Daoy (cell line): ENCODE results near the gene RIC1. TPM values are rescaled to one million over a fixed set of nuclear protein-coding genes. Genes with fewer than 3 reads are reported as not detected.
"Not testable (repeated sequence)": the region's sequence is repeated elsewhere in the genome, so short reads cannot be mapped to it uniquely, and the experiment has no call there.

Experiments
- DNase-seq: peaks from one replicate; pipeline ENCODE4 v3.0.0-alpha.2; 2015; ENCODE audit warnings: low read depth
- total RNA-seq: library from RNA; depleted of rRNA; stranded (reverse); fragments of >200 nt; shearing (Covaris generic); gene quantifications from 2 replicates; pipeline ENCODE4 v1.2.3, GENCODE V29; 2014

Gene RIC1
- total RNA-seq, 1 experiment from 2014 or later, result 15.8 TPM

DNA sequence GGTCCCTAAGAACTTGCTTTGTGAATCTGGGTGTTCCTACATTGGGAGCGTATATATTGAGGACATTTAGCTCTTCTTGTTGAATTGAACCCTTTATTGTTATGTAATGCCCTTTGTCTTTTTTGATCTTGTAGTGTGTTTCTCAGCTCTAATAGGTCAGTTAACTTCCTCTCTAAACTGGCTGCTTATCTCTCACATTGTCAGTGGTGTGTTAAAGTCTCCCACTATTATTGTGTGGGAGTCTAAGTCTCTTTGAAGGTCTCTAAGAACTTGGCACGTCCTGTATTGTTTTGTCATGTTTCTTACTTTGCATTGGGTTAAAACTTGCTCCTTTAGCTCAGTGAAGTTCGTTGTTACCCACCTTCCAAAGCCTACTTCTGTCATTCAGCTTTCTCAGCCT lies 36.2 kb downstream of the RIC1 start:
- no peak for DNase-seq

DNA sequence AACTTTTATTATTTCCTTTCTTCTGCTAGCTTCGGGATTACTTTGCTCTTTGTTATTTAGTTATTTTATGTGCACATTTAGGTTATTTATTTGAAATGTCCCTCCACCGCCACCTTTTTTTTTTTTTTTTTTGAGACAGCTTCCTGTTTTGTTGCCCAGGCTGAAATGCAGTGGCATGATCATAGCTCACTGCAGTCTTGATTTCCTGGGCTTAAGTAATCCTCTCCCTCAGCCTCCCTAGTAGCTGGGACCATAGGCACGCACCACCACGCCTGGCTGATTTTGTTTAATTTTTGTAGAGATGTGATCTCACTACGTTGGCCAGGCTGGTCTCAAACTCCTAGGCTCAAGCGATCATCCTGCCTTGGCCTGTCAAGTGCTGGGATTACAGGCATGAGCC lies 38.5 kb downstream of the RIC1 start:
- DNase-seq, result no peak

DNA sequence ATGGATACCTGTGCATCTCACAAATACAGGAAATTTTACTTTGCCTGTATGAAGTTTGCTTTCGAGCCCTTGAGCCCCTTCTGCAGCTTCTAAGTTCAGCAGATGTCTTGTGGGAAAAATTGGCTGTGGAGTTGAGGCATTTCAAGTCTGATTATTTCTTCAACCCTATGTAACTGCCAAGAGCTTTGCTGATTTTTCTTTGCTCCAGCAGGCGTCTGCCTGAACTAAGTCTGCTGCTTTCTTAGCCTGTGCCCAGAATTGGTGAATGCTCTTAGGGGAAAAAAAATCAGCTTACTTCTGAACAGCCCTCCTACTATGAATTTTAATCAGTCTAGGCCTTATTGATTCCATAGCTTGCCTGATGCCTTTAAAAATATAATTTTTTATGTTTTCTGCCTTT lies 41.2 kb downstream of the RIC1 start:
- no peak for DNase-seq

DNA sequence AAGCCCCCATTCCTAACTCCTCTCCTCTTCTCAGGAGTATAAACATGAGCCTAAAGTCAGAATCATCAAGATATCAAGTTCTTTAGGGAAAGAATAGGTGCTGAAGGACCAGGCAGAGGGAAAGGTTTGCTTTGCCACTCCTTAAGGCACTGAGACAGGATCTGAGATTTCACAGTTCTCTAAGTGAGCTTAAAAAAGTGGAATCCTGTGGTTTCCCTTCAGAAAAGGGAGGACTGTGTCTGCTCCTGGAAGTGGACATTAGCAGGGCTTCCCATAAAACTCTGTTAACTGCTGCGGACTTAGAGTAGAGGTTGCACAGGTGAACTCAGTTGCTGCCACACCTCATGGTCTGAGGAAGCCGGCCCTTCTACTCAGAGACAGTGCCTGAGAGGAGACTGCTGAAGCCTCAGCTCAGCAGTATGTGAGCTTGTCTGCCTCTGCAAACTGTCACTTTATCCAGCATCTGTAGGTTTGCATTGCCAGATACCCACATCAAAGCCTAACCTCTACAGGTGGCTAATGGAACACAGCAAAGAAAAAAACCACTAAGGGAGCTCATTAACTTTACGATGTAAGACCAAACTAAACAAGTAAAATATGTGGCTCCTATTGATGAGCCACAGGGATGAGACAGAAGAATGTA lies 42.9 kb downstream of the RIC1 start:
- no peak for DNase-seq

DNA sequence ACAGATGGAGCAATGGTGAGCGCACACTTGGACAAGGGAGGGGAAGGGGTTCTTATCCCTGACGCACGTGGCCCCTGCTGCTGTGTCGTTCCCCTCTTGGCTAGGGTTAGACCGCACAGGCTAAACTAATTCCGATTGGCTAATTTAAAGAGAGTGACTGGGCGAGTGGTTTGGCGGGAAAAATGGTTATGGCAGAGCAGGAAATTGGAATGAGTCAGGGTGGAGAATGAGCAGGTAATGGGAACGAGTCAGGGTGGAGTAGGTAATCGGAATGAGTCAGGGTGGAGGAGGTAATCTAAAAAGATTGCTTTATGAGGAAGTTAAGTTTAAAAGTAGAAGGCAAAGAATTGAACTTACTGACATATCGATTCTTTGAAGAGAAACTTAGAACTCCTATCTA lies 46.1 kb downstream of the RIC1 start:
- DNase-seq, result peak; percentile 38

DNA sequence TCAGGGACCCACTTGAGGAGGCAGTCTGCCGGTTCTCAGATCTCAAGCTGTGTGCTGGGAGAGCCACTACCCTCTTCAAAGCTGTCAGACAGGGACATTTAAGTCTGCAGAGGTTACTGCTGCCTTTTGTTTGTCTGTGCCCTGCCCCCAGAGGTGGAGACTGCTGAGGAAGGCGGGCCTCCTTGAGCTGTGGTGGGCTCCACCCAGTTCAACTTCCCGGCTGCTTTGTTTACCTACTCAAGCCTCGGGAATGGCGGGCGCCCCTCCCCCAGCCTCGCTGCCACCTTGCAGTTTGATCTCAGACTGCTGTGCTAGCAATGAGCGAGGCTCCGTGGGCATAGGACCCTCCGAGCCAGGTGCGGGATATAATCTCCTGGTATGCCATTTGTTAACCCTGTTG lies 54.7 kb downstream of the RIC1 start:
- not testable (repeated sequence) for DNase-seq

DNA sequence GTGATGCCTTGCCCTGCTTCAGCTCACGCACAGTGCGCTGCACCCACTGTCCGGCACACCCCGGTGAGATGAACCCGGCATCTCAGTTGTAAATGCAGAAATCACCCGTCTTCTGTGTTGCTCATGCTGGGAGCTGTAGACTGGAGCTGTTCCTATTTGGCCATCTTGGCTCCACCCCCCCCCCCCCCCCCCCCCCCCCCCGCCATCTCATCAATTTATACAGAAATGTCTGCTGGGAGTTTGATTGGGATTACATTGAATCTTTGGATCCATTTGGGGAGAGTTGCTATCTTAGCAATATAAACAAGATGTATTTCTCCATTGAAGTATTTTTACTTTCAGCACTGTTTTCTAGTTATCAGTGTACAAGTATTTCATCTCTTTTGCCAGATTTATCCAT lies 55.2 kb downstream of the RIC1 start:
- no peak for DNase-seq

DNA sequence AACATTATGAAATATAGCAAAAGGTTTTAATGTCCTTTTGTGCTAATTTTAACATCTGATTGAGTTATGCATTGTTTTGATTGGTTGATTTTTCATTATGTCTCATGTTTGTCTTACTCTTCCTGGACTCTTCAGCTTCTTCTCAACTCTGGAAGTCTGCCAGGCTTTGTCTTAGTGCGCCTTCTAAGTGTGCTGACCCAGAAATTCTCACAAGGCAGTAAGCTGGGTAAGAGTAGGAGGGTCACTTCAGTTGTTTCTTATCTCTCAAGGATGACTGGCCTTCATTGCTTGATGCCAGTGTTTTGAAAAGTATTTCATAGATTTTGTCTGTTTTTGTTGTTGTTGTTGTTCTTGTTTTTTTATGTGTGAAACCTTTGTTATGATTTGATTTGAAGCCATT lies 59.2 kb downstream of the RIC1 start:
- DNase-seq, result no peak

DNA sequence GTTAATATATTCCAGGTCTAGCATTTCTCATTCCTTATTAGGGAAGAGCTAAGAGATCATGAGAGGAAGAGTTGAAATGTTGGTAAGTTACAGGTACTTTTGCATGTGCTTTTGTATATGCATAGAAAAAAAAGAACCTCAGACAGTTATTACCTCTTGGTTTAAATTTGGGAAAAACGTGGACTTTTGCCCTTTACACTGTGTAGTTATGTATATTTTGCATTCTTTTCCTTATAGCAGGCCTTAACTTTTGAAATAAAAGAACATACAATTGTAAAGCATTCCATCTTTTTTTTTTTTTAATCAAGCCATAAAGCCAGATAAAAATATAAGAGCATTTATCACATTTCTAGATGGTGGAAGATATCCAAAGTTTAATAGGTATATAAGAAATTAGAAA lies 61.4 kb downstream of the RIC1 start:
- DNase-seq, result no peak

DNA sequence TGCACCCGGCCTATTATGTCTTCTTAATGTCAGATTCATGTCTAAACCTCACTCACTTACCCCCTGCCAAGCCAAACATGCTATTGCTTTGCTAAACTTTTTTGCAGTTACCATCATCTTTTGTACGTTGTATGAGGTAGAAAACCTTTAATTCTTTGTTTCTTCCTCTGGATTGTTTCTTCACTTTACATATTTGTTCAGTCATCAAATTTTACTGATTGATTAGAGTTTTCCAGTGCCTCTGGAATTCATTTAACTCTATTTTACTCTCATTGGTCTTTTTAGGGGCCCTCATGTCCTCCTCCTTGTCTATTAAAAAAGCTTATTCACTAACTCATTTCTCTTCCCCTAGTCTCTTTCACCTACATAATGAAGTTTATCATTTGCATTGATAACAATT lies 67.0 kb downstream of the RIC1 start:
- DNase-seq, result no peak

DNA sequence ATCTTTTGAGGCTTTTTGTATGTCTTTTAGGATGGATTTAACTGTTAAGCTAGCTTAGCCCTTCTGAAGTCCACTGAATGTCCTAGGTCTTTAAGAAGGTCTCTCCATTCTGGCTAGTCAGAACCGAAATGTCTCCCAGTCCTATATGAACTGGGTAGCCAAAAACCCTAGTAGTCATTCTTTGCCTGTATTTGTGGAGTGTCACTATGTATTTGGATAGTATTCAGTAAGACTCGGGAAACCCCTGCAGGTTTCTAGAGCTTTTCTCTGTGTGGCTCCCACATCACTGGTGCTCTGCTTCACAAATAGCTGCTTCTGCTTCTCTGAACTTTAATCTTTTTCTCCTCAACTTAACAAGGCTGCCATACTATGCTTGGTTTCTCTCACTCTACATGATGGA lies 68.0 kb downstream of the RIC1 start:
- no peak for DNase-seq

DNA sequence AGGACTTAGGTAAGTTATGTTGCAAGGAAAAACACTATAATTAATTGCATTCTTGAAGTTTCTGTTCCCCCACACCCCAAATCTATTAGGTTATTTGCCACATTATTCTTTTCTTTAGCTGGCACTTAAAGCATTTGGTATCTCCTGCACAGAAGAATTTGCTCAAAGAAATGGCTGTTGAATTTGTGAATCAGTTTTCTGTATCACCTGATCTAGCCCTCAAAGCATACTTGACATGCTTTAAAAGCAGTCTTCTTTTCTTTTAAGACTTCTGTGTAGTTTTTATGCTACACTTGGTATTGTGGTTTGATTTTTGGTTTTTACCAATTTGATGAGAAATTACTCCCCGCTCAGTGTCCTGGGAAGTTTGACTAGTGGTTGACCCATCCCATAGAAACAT lies 69.1 kb downstream of the RIC1 start:
- DNase-seq, result no peak

DNA sequence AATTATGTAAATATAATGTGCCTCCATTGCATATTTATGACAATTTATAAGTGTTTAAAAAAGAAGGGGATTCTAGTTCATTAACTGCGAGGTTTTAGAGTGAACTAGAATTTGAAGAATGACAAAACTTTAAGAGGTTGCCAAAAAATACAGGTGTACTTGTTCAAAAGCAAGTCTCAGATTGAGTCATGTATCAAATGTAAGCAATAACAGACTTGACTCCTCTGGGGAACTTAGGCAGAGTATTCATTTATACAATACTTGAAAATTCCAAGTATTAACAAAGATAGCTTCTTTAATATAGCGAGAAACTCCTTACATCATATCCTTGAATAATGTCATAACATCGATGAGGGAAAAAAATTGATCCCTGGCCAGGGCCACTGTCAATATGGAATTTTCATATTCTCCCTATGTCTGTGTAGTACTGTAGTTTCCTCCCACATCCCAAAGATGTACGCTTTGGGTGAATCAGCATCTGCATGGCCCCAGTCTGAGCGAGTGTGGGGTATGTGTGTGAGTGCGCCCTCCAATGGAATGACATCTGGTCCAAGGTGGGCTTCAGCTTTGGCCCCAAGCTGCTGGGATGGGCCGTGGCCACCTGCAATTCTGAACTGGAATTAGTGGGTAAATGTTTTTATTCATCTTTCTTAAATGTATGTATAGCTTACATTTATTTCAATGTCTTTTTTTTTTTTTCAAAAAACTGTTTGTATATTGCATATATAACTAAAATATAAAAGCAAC lies 70.1 kb downstream of the RIC1 start:
- no peak for DNase-seq

DNA sequence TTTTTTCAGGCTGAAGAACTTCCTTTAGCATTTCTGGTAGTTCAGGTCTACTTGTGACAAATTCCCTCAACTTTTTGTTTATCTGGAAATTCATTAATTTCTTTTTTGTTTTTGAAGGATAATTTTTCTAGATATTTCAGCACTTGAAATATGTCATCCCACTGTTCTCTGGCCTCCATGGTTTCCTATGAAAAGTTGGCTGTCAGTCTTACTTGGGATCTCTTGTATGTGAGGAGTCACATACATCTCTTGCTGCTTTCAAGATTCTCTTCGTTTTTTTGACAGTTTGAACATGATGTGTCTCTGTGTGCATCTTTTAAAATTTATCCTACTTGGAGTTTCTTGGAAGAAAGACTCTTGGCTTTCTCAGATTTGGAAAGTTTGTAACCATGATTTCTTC lies 79.5 kb downstream of the RIC1 start:
- DNase-seq, result no peak

DNA sequence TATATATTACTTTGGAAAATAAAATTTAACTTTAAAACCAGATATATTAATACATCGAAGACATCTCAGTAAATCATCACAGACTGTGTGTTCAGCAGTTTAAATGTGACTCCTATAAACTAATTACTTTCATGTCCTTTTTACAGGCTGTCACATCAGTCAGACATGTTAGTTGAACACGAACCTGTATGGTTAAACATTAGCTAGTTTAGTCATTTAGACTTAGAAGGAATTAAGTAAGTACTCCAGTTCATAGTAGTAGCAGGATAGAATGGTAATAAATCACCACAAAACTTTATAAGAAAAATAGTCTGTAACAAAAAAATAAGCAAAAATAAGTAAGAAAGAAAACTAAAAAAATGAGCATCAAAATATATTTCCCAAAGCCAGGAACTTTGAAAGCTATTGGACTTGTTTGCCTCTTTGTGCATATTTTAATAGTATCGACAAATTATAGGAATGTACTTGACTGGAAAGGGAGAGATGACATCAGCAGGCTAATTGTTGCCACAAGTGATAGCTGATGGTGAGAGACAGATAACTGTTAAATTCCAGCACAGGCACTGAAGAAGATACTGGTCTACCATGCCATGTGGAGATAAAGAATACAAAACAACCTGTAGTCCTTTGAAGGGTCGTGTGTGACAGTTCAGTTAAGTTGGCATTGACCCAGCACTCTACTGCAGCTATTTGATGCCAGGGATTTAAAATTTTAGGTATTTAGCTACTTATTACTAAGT lies 83.9 kb downstream of the RIC1 start:
- DNase-seq, result no peak

DNA sequence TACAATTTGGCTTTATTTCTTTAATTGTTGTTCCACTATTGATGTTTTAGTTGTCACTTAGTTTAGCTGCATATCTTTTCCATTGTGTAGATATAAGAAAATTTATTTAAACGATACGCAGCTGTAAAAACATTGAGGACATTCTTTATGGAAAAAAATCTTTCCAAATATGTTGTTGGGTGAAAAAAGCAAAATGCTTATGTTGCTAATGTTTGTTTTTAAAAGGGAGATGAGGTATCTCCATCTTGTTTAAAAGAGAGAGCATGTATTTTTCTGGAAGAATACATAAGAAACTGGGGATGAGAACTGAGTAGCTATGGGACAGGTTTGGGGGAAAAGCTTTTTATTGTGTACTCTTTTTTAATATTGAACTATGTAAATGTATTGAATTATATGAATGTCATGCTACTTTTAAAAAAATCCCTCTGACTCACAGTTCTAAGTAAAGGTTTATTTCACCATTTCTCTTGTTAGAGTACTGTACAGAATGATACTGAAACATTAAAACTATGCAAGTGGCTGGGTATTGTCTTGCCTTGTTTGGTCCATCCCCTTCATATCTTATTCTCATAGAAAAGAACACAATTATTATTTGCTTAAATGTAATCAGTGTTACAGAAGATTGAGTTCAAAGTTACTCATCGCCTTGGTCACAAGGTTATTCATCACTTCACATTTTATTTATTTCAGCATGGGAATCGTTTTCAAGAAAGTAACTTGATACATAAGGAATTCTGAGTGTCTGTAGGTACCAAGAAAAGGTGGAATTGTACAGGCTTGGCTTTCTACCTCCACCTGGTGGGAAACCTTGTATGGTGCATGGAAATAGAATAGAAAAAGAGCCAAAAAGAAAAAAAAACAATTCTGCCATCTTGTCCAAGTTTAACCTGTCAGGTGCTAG lies 85.8 kb downstream of the RIC1 start:
- peak; percentile 19 for DNase-seq

DNA sequence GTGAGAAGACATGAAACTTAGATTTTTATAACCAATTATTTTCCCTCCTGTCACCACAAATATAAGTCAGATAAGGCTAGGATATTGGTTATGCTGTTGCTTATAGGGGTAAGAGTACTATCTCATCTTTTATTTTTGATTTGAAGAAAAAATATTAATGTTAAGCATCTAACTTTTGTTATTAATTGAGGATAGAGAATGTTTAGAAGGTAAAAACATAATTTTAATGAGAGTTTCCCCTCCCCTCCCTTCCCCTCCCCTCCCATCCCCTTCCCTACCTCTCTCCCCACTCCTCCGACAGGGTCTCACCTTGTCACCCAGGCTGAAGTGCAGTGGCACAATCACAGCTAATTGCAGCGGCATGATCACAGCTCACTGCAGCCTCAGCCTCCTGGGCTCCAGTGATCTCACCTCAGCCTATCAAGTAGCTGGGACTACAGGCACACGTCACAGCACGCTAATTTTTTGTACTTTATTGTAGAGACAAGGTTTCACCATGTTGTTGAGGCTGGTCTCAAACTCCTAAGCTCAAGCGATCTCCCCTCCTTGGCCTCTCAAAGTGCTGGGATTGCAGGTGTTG lies 86.7 kb downstream of the RIC1 start:
- no peak for DNase-seq

DNA sequence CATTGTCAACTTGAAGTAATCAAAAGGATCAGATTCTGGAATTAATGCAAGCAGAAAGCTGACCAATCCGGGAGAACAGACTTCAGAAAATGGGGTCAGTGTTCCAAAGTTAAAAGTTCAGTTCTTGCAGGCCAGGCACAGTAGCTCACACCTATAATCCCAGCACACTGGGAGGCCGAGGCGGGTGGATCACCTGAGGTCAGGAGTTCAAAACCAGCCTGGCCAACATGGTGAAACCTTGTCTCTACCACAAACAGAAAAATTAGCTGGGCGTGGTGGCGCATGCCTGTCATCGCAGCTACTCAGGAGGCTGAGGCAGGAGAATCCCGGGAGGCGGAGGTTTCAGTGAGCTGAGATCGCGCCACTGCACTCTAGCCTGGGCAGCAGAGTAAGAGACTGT lies 88.5 kb downstream of the RIC1 start:
- DNase-seq, result not testable (repeated sequence)

DNA sequence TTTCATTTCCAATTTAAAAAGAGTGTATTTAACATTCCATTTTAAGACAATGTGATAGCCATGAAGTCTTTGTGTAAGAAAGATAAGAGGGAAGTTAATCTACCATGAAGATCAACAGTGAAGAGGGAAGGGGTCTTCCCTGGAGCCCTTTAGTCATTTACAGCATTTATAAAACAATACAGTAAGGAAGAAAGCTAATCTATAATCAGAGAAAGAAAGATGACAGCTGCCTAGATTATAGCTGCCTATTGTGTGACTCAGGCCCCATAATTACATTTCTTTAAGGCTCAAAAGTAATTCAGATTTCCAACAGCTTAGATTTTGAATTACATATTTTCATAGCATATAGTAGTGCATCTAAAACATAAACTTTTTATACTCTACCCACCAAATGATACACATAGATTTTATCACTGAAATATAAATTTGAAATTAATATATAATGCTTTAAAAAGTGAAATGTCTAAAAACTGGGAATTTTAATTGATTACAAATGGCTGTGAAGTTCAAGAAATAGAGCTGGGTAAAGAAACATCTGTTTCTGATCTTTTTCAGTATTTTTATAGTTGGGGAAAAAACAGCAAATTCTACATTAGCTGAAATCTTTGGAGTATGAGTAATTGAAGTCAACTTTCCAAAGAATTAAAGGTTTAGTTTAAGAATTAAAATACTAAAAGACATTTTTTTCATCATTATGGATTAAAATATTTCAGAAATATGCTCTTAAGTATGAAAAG lies 89.6 kb downstream of the RIC1 start:
- no peak for DNase-seq

DNA sequence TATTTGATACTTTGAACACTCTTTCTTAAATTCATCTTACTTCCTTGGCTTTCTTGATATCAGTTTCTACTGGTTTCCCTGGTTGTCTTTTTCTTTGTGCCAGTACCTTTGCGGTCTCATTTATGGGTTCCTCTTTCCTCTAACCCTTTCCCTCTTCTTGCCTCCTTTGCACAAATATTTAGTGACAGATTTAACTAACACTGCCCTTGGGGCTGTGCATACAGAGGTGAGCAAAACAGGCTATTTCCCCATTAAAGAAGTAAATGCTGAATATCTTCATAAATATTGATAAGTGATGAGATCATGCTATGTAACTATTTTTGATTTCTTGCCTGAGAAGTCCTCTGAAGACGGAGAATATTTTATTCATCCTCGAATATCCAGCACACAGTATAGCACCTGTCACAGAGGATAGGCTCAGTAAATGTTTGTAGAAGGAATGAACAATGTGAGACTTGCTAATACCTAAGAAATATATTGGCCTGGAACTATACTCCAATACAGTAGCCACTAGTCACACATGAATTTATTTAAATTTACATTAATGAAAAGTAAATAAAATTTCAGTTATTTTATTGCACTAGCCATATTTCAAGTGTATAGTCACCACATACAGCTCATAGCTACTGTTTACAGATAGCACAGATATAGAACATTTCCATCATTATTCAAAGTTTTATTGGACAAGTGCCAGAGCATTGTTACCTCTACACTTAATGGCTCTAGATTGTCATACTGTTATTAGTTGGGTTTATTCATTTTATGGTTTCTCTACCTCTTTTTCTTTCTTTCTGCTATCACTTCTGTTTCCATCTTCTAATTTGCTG lies 90.4 kb downstream of the RIC1 start:
- DNase-seq, result no peak
